Measurements from ENCODE around the gene USH1C.

Gene USH1C

GRCh38 chr11:17531071-17531600 lies 13.1 kb downstream of the USH1C start:
- no peak for TF ChIP-seq CTCF (IDR thresholded peaks at IDR 0.05; ENCODE audit: borderline replicate concordance, control extremely low read depth, extremely low read depth, insufficient read depth, missing control alignments)
- DNase-seq (ENCODE audit: low spot score): no peak
- in situ Hi-C loops (cut with MboI; ENCODE audit: low sequenced_read_pairs, unreplicated experiment): no loop called here

- TF ChIP-seq CTCF (IDR thresholded peaks at IDR 0.05; ENCODE audit: borderline replicate concordance, control extremely low read depth, extremely low read depth, insufficient read depth, missing control alignments): no peak
- in situ Hi-C loops (cut with MboI; ENCODE audit: low sequenced_read_pairs, unreplicated experiment): no loop called here
- no peak for DNase-seq (ENCODE audit: low spot score)
Measured at GRCh38 chr11:17529844-17530185, 14.4 kb downstream of the USH1C start.

GRCh38 chr11:17528906-17529843 lies 15.0 kb downstream of the USH1C start:
- TF ChIP-seq CTCF (IDR thresholded peaks at IDR 0.05; ENCODE audit: borderline replicate concordance, control extremely low read depth, extremely low read depth, insufficient read depth, missing control alignments): no peak
- in situ Hi-C loops (cut with MboI; ENCODE audit: low sequenced_read_pairs, unreplicated experiment): no loop called here

GRCh38 chr11:17528181-17528691 lies 16.0 kb downstream of the USH1C start:
- in situ Hi-C loops (cut with MboI; ENCODE audit: low sequenced_read_pairs, unreplicated experiment): no loop called here
- DNase-seq (ENCODE audit: low spot score): peak; percentile 85
- peak; percentile 60 for TF ChIP-seq CTCF (IDR thresholded peaks at IDR 0.05; ENCODE audit: borderline replicate concordance, control extremely low read depth, extremely low read depth, insufficient read depth, missing control alignments)

More at GRCh38 chr11:17528906-17529843, 15.0 kb downstream of the USH1C start:
- no peak for DNase-seq (ENCODE audit: low spot score)

- no peak for TF ChIP-seq CTCF (IDR thresholded peaks at IDR 0.05; ENCODE audit: borderline replicate concordance, control extremely low read depth, extremely low read depth, insufficient read depth, missing control alignments)
- in situ Hi-C loops (cut with MboI; ENCODE audit: low sequenced_read_pairs, unreplicated experiment): no loop called here
Measured at GRCh38 chr11:17527628-17527995, 16.6 kb downstream of the USH1C start.

GRCh38 chr11:17526931-17527627 lies 17.1 kb downstream of the USH1C start:
- TF ChIP-seq CTCF (IDR thresholded peaks at IDR 0.05; ENCODE audit: borderline replicate concordance, control extremely low read depth, extremely low read depth, insufficient read depth, missing control alignments): no peak
- in situ Hi-C loops (cut with MboI; ENCODE audit: low sequenced_read_pairs, unreplicated experiment): no loop called here
- no peak for DNase-seq (ENCODE audit: low spot score)

More at GRCh38 chr11:17527628-17527995, 16.6 kb downstream of the USH1C start:
- DNase-seq (ENCODE audit: low spot score): no peak
